Thyroid gland (tissue), 4 donors: ENCODE results near the gene GRM7. TPM values are rescaled to one million over a fixed set of nuclear protein-coding genes. Genes with fewer than 3 reads are reported as not detected.

ENCODE experiments used
- DNase-seq, 2 donors: peaks; one replicate each; pipeline ENCODE4 v3.0.0-alpha.2; 2019
- H3K27ac ChIP-seq, 3 donors: fragments of 200-600 bp; sonication (generic); 1 replicate in 2 of 3; 2 replicates in 1 of 3; pipeline ENCODE4 v1.5.1; 2016 to 2019; ENCODE audit warnings: mild to moderate bottlenecking in 1 of 3, moderate library complexity in 1 of 3
- H3K27me3 ChIP-seq: fragments of 200-600 bp; sonication (generic); one replicate; pipeline ENCODE4 v1.5.1; 2019
- H3K36me3 ChIP-seq, 2 donors: fragments of 200-600 bp; sonication (generic); one replicate each; pipeline ENCODE4 v1.5.1; 2016 to 2019
- H3K4me1 ChIP-seq, 2 donors: fragments of 200-600 bp; sonication (generic); one replicate each; pipeline ENCODE4 v1.5.1; 2017 to 2019
- H3K4me3 ChIP-seq, 3 donors: fragments of 200-600 bp; sonication (generic); replicated peaks in 1 of 3; 1 replicate in 2 of 3; 2 replicates in 1 of 3; pipeline ENCODE4 v1.5.1; 2016; ENCODE audit warnings: mild to moderate bottlenecking in 1 of 3
- H3K9me3 ChIP-seq: fragments of 200-600 bp; sonication (generic); one replicate; pipeline ENCODE4 v1.5.1; 2017
- POLR2A ChIP-seq, 2 donors: fragments of 450-650 bp; IDR thresholded peaks; one replicate each; pipeline ENCODE4 v1.6.1; 2017; ENCODE audit warnings: antibody characterized with exemption in 2 of 2, mild to moderate bottlenecking in 2 of 2, moderate library complexity in 1 of 2
- WGBS, 2 donors: methylation state at CpG; one replicate each; pipeline ENCODE4 v1.1.5; 2017; 5-methylcytosine and 5-hydroxymethylcytosine counted together
- intact Hi-C: fragments of 100-400 bp; cut with DNase I; formaldehyde crosslinking; loops from one replicate; pipeline ENCODE4 v1.15.1; 2023
- total RNA-seq, 4 donors: library from RNA; depleted of rRNA; stranded (reverse); fragments of >200 nt; gene quantifications; one replicate each; pipeline ENCODE4 v1.2.3, GENCODE V29; 2016
- TF ChIP-seq, protein P1 (sequence below), 6 experiments: fragments of 200-600 bp in 3 of 6; fragments of 450-650 bp in 3 of 6; sonication (generic) in 3 of 6; IDR thresholded peaks; one replicate each; pipeline ENCODE4 v1.5.1; 2016 to 2019; ENCODE audit warnings: antibody characterized with exemption in 6 of 6, mild to moderate bottlenecking in 2 of 6, inconsistent platforms in 1 of 6, moderate library complexity in 1 of 6

GRM7 gene
- total RNA-seq, 4 donors from 2014 or later, result 0.11 to 0.81 (median 0.60) TPM

- Histone ChIP-seq H3K27ac (peak overlapping the region; percentile 19 to 78 (median 35)), H3K9me3 (no peaks in the 10 kb centered on the region), H3K27me3 (no peaks in the 10 kb centered on the region), H3K36me3 (no peaks in the 10 kb centered on the region), H3K4me3 (no peak overlapping the region), H3K4me1 (peaks cover 20 to 23% of the 10 kb centered on the region in 2 donors)
- DNase-seq, result peak; percentile 70 to 77
- TF ChIP-seq, protein P1, sequence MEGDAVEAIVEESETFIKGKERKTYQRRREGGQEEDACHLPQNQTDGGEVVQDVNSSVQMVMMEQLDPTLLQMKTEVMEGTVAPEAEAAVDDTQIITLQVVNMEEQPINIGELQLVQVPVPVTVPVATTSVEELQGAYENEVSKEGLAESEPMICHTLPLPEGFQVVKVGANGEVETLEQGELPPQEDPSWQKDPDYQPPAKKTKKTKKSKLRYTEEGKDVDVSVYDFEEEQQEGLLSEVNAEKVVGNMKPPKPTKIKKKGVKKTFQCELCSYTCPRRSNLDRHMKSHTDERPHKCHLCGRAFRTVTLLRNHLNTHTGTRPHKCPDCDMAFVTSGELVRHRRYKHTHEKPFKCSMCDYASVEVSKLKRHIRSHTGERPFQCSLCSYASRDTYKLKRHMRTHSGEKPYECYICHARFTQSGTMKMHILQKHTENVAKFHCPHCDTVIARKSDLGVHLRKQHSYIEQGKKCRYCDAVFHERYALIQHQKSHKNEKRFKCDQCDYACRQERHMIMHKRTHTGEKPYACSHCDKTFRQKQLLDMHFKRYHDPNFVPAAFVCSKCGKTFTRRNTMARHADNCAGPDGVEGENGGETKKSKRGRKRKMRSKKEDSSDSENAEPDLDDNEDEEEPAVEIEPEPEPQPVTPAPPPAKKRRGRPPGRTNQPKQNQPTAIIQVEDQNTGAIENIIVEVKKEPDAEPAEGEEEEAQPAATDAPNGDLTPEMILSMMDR (IDR thresholded peaks at IDR 0.05), result no peak
- no peak for TF ChIP-seq POLR2A (IDR thresholded peaks at IDR 0.05)
- intact Hi-C loops, result no loop called here
- WGBS, 2 donors, result 19 to 20% methylated on average over 4 of the region's 4 CpGs
These were observed 821.9 kb downstream of the GRM7 start for GRCh38 chr3:7682822-7683229.

DNA sequence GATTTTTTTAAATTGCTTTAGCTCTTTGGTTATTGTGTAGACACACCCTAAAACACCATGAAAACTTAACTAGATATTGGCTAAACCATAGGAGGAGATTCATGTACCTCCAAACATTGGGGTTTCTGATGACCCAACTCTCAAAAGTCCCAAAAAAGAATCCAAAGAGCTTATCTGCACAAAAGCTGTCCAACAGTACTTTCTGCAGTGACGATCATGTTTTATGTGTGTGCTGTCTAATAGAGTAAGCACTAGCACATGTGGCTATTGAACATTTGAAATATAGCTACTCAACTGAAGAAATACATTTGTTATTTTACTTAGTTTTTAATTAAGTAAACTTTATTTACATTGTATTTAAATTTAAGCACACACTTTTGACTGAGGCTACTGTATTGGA, 822.5 kb downstream of the GRM7 start:
- peaks cover 20 to 23% of the 10 kb centered on the region in 2 donors for H3K4me1 ChIP-seq
- no peaks in the 10 kb centered on the region for H3K9me3 ChIP-seq
- DNase-seq, result no peak
- H3K36me3 ChIP-seq, result no peaks in the 10 kb centered on the region
- H3K27ac ChIP-seq, result peak overlapping the region; percentile 19 to 78 (median 35)
- intact Hi-C loops, result no loop called here
- 80 to 90% methylated on average over 1 of the region's 1 CpG for WGBS, 2 donors
- H3K27me3 ChIP-seq, result no peaks in the 10 kb centered on the region
- no peak overlapping the region for H3K4me3 ChIP-seq
- TF ChIP-seq, protein P1 (IDR thresholded peaks at IDR 0.05), result no peak
- TF ChIP-seq POLR2A (IDR thresholded peaks at IDR 0.05), result no peak

DNA sequence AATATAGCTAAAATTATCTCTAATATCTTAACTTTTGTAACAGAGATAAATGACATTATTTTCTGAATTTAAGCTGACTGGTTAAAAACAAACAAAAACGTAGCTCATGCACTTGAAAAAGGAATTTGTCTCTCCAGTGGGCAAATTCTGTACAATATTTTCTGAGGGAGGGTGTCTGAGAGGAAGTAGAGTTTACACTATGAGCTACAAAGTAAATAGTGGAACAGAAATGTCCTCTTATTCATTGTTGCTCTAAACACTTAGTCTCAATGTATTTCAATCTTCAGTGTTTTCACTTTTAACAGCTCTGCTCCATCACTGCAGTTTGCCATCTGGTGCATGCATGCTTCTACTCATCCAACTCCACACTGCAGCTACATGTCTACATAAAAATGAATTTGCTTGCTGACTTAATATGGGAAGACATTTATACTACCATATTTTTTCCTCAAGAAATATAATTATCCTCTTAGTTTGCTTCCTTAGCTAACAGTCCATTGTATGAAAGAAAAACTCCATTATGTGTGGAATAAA, 823.3 kb downstream of the GRM7 start:
- whole genome bisulfite sequencing, 2 donors, result 7 to 17% methylated on average over 1 of the region's 1 CpG
- H3K9me3 ChIP-seq, result no peaks in the 10 kb centered on the region
- H3K36me3 ChIP-seq, result no peaks in the 10 kb centered on the region
- TF ChIP-seq, protein P1 (IDR thresholded peaks at IDR 0.05), result no peak
- no peak for TF ChIP-seq POLR2A (IDR thresholded peaks at IDR 0.05)
- intact Hi-C loops, result no loop called here
- no peak overlapping the region for H3K4me3 ChIP-seq
- no peaks in the 10 kb centered on the region for H3K27me3 ChIP-seq
- no peak for DNase-seq
- peaks cover 20 to 23% of the 10 kb centered on the region in 2 donors for H3K4me1 ChIP-seq
- peak overlapping the region in 2 of 3 donors; percentile 14 to 78 for H3K27ac ChIP-seq

GRCh38 chr3:7687428-7688147, 826.7 kb downstream of the GRM7 start:
- Histone ChIP-seq H3K36me3 (no peaks in the 10 kb centered on the region), H3K4me3 (no peak overlapping the region), H3K27me3 (no peaks in the 10 kb centered on the region), H3K4me1 (peaks cover 18 to 20% of the 10 kb centered on the region in 2 donors), H3K27ac (no peak overlapping the region), H3K9me3 (no peaks in the 10 kb centered on the region)
- intact Hi-C loops, result no loop called here
- WGBS, 2 donors, result 70 to 75% methylated on average over 6 of the region's 6 CpGs
- TF ChIP-seq POLR2A (IDR thresholded peaks at IDR 0.05), result no peak
- DNase-seq, result no peak

- H3K27me3 ChIP-seq, result no peaks in the 10 kb centered on the region
- no peak for DNase-seq
- no peaks in the 10 kb centered on the region for H3K36me3 ChIP-seq
- intact Hi-C loops, result no loop called here
- 88 to 93% methylated on average over 3 of the region's 3 CpGs for WGBS, 2 donors
- H3K27ac ChIP-seq, result no peak overlapping the region
- TF ChIP-seq, protein P1 (IDR thresholded peaks at IDR 0.05), result no peak
- TF ChIP-seq POLR2A (IDR thresholded peaks at IDR 0.05), result no peak
- H3K4me1 ChIP-seq, result no peaks in the 10 kb centered on the region
- no peaks in the 10 kb centered on the region for H3K9me3 ChIP-seq
- H3K4me3 ChIP-seq, result no peak overlapping the region
These were observed 832.0 kb downstream of the GRM7 start for GRCh38 chr3:7692866-7693265.
